GM19240 (cell line): Measurements from ENCODE around the gene CCM2.

Experiments
- DNase-seq: peaks from one replicate; pipeline ENCODE4 v3.0.0; 2011; ENCODE audit warnings: low spot score; ENCODE audit not compliant: insufficient read length

Gene CCM2

DNA sequence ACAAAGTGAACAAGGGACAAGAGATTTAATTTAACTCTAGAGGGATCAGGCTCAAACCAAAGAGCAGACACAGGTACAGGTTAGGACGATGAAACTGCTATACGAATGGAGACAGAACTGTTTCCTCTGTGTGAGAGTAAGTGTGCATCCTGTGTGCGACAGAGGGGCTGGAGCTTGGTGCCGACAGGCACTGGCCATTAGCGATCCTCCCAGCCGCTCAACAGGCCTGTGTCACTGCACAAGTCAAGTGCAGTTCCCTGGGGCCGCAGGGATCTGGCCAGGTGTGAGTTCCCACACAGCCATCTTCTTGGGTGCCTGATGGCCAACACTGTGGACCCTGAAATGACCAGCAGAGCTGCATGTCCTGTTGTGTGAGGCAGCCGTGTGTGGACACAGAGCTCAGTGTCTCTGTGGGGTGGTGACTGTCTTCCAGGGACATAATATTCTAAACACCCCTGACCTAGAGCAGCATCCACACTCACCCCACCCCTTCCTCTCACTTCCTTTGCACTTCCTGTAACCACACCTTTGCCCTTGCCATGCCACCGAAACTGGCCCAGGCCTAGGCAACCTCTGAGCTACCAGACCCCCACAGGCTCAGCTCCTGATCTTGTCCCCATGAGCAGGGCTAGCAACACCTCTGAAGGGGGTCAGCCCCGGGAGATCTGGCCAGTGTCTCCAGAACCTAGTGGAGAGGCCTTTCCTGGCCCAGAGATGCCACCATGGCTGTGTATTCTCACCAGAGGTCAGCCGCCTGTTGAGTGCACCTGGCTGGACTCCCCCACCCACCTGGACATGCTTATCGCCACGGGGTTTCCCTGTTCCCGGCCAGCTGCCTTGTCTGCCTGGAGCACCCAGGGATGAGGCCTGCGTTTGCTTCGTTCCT, 123.2 kb downstream of the CCM2 start:
- no peak for DNase-seq

- DNase-seq: no peak
Measured at GRCh38 chr7:45123913-45124710, 124.1 kb downstream of the CCM2 start.

GRCh38 chr7:45125193-45125904, 125.3 kb downstream of the CCM2 start:
- no peak for DNase-seq
